ENCODE data around the gene C3orf33. TPM values are rescaled to one million over a fixed set of nuclear protein-coding genes. Genes with fewer than 3 reads are reported as not detected.

C3orf33 gene
- total and polyA plus RNA-seq, 9 of the 15 experiments (the other 6 are each of a cell fraction or from before 2014, with no cell fraction given) = 4.1 to 10.2 (median 6.0) TPM

DNA sequence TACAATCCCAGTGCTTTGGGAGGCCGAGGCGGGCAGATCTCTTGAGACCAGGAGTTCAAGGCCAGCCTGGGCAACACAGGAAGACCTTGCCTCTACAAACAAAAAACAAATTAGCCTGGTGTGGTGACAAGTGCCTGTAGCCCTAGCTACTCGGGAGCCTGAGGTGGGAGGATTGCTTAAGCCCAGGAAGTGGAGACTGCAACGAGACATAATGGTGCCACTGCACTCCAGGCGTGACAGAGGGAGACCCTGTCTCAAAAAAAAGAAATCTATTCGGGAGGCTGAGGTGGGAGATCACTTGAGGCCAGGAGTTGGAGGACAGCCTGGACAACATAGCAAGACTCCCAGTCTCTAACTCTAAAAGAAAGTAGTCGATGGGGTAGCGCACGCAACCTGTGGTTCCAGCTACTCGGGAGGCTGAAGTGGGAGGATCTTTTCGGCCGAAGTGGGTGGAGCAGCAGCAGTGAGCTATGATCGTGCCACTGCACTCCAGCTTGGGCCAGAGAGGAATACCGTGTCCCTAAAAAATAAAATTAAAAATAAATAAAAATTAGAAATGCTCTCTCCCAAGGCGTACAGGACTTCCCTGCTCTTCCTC, 775 bp downstream of the C3orf33 start (continued):
- TF ChIP-seq, protein P1, sequence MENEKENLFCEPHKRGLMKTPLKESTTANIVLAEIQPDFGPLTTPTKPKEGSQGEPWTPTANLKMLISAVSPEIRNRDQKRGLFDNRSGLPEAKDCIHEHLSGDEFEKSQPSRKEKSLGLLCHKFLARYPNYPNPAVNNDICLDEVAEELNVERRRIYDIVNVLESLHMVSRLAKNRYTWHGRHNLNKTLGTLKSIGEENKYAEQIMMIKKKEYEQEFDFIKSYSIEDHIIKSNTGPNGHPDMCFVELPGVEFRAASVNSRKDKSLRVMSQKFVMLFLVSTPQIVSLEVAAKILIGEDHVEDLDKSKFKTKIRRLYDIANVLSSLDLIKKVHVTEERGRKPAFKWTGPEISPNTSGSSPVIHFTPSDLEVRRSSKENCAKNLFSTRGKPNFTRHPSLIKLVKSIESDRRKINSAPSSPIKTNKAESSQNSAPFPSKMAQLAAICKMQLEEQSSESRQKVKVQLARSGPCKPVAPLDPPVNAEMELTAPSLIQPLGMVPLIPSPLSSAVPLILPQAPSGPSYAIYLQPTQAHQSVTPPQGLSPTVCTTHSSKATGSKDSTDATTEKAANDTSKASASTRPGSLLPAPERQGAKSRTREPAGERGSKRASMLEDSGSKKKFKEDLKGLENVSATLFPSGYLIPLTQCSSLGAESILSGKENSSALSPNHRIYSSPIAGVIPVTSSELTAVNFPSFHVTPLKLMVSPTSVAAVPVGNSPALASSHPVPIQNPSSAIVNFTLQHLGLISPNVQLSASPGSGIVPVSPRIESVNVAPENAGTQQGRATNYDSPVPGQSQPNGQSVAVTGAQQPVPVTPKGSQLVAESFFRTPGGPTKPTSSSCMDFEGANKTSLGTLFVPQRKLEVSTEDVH (IDR thresholded peaks at IDR 0.05; ENCODE audit: low read depth, partially characterized antibody) = peak; percentile 29
- TF ChIP-seq GABPA (tag; conservative IDR thresholded peaks at IDR 0.05; ENCODE audit: low read depth) (0 out of 2 replicates have a peak, but pooled peaks have one; percentile 47), DPF2 (IDR thresholded peaks at IDR 0.05) (no peak), FOXJ2 (tag; IDR thresholded peaks at IDR 0.05) (no peak), CBX3 (IDR thresholded peaks at IDR 0.05; ENCODE audit: borderline replicate concordance in 1 of 2, low read length in 2 of 2) (0 out of 3 replicates have a peak, but pooled peaks of 1 of the 2 experiments have one; percentile 29), RBM25 (IDR thresholded peaks at IDR 0.05; ENCODE audit: low read depth, low read length, severe bottlenecking) (peak; percentile 6), ZC3H8 (IDR thresholded peaks at IDR 0.05) (no peak), SAP30 (IDR thresholded peaks at IDR 0.05; ENCODE audit: borderline replicate concordance, insufficient read depth, low read depth, low read length, poor library complexity, severe bottlenecking) (no peak), STAT5A (IDR thresholded peaks at IDR 0.05; ENCODE audit: borderline replicate concordance, low read length) (no peak), CREB1 (IDR thresholded peaks at IDR 0.05) (no peak), CREB1 (CRISPR knock-in tag; IDR thresholded peaks at IDR 0.05) (no peak)
- TF ChIP-seq, protein P2, sequence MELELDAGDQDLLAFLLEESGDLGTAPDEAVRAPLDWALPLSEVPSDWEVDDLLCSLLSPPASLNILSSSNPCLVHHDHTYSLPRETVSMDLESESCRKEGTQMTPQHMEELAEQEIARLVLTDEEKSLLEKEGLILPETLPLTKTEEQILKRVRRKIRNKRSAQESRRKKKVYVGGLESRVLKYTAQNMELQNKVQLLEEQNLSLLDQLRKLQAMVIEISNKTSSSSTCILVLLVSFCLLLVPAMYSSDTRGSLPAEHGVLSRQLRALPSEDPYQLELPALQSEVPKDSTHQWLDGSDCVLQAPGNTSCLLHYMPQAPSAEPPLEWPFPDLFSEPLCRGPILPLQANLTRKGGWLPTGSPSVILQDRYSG (tag; conservative IDR thresholded peaks at IDR 0.05; ENCODE audit: low read depth) = no peak
- TF ChIP-seq, protein P3, sequence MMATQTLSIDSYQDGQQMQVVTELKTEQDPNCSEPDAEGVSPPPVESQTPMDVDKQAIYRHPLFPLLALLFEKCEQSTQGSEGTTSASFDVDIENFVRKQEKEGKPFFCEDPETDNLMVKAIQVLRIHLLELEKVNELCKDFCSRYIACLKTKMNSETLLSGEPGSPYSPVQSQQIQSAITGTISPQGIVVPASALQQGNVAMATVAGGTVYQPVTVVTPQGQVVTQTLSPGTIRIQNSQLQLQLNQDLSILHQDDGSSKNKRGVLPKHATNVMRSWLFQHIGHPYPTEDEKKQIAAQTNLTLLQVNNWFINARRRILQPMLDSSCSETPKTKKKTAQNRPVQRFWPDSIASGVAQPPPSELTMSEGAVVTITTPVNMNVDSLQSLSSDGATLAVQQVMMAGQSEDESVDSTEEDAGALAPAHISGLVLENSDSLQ (IDR thresholded peaks at IDR 0.05) = peak; percentile 19; the same call in 1 of the 2 replicates
